ENCODE data around the gene NTRK1. TPM values are rescaled to one million over a fixed set of nuclear protein-coding genes. Genes with fewer than 3 reads are reported as not detected.
"Not testable (repeated sequence)": the region's sequence is repeated elsewhere in the genome, so short reads cannot be mapped to it uniquely, and the experiment has no call there.

Gene NTRK1
- total RNA-seq, 2 experiments from 2014 or later, result 3.4 to 4.0 TPM

- H3K4me3 Mint-ChIP-seq, result no peak overlapping the region
- H3K36me3 Mint-ChIP-seq, result no peaks in the 10 kb centered on the region
- no peaks in the 10 kb centered on the region for H3K4me1 Mint-ChIP-seq
- H3K9me3 Mint-ChIP-seq, result no peaks in the 10 kb centered on the region
- DNase-seq, result no peak
- H3K27ac Mint-ChIP-seq, result no peak overlapping the region
- peaks cover 30% of the 10 kb centered on the region for H3K27me3 Mint-ChIP-seq
Observed at GRCh38 chr1:156913809-156914387, 53.2 kb downstream of the NTRK1 start.

- Mint-ChIP-seq H3K4me1 (no peaks in the 10 kb centered on the region), H3K27me3 (peaks cover 36% of the 10 kb centered on the region), H3K27ac (no peak overlapping the region), H3K36me3 (no peaks in the 10 kb centered on the region), H3K4me3 (no peak overlapping the region), H3K9me3 (no peaks in the 10 kb centered on the region)
- no peak for DNase-seq
Observed at GRCh38 chr1:156914440-156914856, 53.8 kb downstream of the NTRK1 start.

- Mint-ChIP-seq H3K4me3 (peak within 1 kb of the TSS; percentile 16), H3K4me1 (peaks cover 5% of the 10 kb centered on the region)
Observed at GRCh38 chr1:156920233-156921052, 59.8 kb downstream of the NTRK1 start, which contains the start of gene LRRC71. LRRC71 (plus strand) TSS chr1:156920632; CDS start chr1:156920804, 172 bp downstream.

GRCh38 chr1:156921053-156921529 is 60.4 kb downstream of the NTRK1 start:
- Mint-ChIP-seq H3K27me3 (peaks cover 83% of the 10 kb centered on the region), H3K9me3 (no peaks in the 10 kb centered on the region), H3K4me3 (no peak overlapping the region), H3K27ac (no peak overlapping the region), H3K36me3 (no peaks in the 10 kb centered on the region), H3K4me1 (peaks cover 10% of the 10 kb centered on the region)
- DNase-seq, result no peak

More at GRCh38 chr1:156920233-156921052, 59.8 kb downstream of the NTRK1 start, which contains the start of gene LRRC71:
- peaks cover 82% of the 10 kb centered on the region for H3K27me3 Mint-ChIP-seq
- H3K9me3 Mint-ChIP-seq, result no peaks in the 10 kb centered on the region
- H3K36me3 Mint-ChIP-seq, result no peaks in the 10 kb centered on the region
- H3K27ac Mint-ChIP-seq, result no peak within 1 kb of the TSS
- DNase-seq, result peak; percentile 85

GRCh38 chr1:156922986-156923669 is 62.5 kb downstream of the NTRK1 start:
- Mint-ChIP-seq H3K36me3 (no peaks in the 10 kb centered on the region), H3K27ac (no peak overlapping the region), H3K27me3 (peaks cover 94% of the 10 kb centered on the region), H3K4me1 (peaks cover 22% of the 10 kb centered on the region), H3K4me3 (no peak overlapping the region), H3K9me3 (no peaks in the 10 kb centered on the region)
- DNase-seq, result no peak

- no peaks in the 10 kb centered on the region for H3K9me3 Mint-ChIP-seq
- no peak overlapping the region for H3K4me3 Mint-ChIP-seq
- peaks cover 95% of the 10 kb centered on the region for H3K27me3 Mint-ChIP-seq
- no peak overlapping the region for H3K27ac Mint-ChIP-seq
- no peaks in the 10 kb centered on the region for H3K36me3 Mint-ChIP-seq
- peaks cover 23% of the 10 kb centered on the region for H3K4me1 Mint-ChIP-seq
- DNase-seq, result no peak
Observed at GRCh38 chr1:156923670-156924477, 63.2 kb downstream of the NTRK1 start.

GRCh38 chr1:156924478-156925153 is 64.0 kb downstream of the NTRK1 start:
- H3K9me3 Mint-ChIP-seq, result no peaks in the 10 kb centered on the region
- no peak overlapping the region for H3K27ac Mint-ChIP-seq
- peaks cover 23% of the 10 kb centered on the region for H3K4me1 Mint-ChIP-seq
- no peaks in the 10 kb centered on the region for H3K36me3 Mint-ChIP-seq
- H3K4me3 Mint-ChIP-seq, result no peak overlapping the region
- DNase-seq, result no peak
- peaks cover 96% of the 10 kb centered on the region for H3K27me3 Mint-ChIP-seq

GRCh38 chr1:156925154-156926010 is 64.7 kb downstream of the NTRK1 start:
- Mint-ChIP-seq H3K27me3 (peaks cover 97% of the 10 kb centered on the region), H3K4me1 (peaks cover 23% of the 10 kb centered on the region), H3K36me3 (no peaks in the 10 kb centered on the region), H3K4me3 (no peak overlapping the region), H3K27ac (no peak overlapping the region), H3K9me3 (no peaks in the 10 kb centered on the region)
- DNase-seq, result no peak

GRCh38 chr1:156926175-156926574 is 65.5 kb downstream of the NTRK1 start:
- Mint-ChIP-seq H3K27me3 (peaks cover 97% of the 10 kb centered on the region), H3K4me1 (peaks cover 23% of the 10 kb centered on the region), H3K9me3 (no peaks in the 10 kb centered on the region), H3K27ac (peak overlapping the region; percentile 62), H3K36me3 (no peaks in the 10 kb centered on the region), H3K4me3 (no peak overlapping the region)
- DNase-seq, result peak; percentile 80

- not testable (repeated sequence) for DNase-seq, H3K9me3 Mint-ChIP-seq, H3K36me3 Mint-ChIP-seq, H3K4me3 Mint-ChIP-seq, H3K27ac Mint-ChIP-seq
- Mint-ChIP-seq H3K27me3 (peaks cover 96% of the 10 kb centered on the region), H3K4me1 (peaks cover 23% of the 10 kb centered on the region)
Observed at GRCh38 chr1:156926695-156927094, 66.0 kb downstream of the NTRK1 start.

GRCh38 chr1:156927215-156928042 is 66.8 kb downstream of the NTRK1 start:
- Mint-ChIP-seq H3K27ac (no peak overlapping the region), H3K4me3 (no peak overlapping the region), H3K4me1 (peaks cover 23% of the 10 kb centered on the region), H3K9me3 (no peaks in the 10 kb centered on the region), H3K27me3 (peaks cover 88% of the 10 kb centered on the region), H3K36me3 (no peaks in the 10 kb centered on the region)
- DNase-seq, result peak; percentile 77

GRCh38 chr1:156928043-156928602 is 67.5 kb downstream of the NTRK1 start:
- Mint-ChIP-seq H3K27me3 (peaks cover 81% of the 10 kb centered on the region), H3K36me3 (no peaks in the 10 kb centered on the region), H3K4me1 (peaks cover 21% of the 10 kb centered on the region), H3K9me3 (no peaks in the 10 kb centered on the region), H3K4me3 (no peak overlapping the region), H3K27ac (no peak overlapping the region)
- no peak for DNase-seq
